ENCODE measurements around the gene MLXIPL.
"Not testable (repeated sequence)": the region's sequence is repeated elsewhere in the genome, so short reads cannot be mapped to it uniquely, and the experiment has no call there.

The MLXIPL gene

GRCh38 chr7:73645643-73646174 lies 21.4 kb upstream of the MLXIPL start:
- no peak for DNase-seq (ENCODE audit: low read depth in 2 of 2)

- DNase-seq (ENCODE audit: low read depth in 2 of 2): no peak
These were observed 20.5 kb upstream of the MLXIPL start for GRCh38 chr7:73644688-73645286.

DNA sequence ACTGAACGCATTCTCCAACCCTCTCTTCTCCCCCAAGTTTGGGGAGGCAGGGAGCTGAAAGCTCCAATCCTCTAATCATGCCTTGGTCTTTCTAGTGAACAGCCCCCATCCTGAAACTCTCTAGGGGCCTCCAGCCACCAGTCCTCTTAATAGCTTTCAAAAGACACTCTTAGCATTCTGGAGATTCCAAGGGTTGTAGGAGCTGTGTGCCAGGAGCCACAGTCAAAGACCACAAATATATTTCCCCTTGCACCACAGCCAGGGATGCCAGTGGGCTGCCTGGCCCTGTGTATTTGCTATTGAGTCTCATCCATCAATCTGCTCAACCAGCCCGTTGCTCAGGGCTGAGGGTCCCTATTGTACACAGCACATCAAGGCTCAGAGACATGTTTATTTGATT lies 18.5 kb upstream of the MLXIPL start:
- no peak for DNase-seq (ENCODE audit: low read depth in 2 of 2)

DNA sequence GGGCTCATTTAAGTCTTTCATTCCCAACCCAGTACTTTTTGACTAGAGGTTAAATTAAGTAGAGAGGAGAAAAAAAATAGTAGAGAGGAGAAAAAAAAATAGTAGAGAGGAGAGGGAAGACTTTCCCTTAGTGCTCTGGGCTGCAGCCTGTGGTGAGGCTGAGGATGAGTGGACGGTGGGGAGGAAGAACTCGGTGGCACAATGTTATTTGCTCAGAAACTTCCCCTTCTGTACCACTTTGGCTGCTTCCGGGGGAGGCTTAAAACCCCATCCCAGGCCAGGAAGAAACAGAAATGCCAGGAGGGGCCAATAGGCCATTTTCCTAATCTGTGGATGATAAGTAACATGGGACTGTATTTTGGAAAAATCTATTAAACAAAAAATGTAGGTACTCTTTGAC lies 14.6 kb upstream of the MLXIPL start:
- no peak for DNase-seq (ENCODE audit: low read depth in 2 of 2)

DNA sequence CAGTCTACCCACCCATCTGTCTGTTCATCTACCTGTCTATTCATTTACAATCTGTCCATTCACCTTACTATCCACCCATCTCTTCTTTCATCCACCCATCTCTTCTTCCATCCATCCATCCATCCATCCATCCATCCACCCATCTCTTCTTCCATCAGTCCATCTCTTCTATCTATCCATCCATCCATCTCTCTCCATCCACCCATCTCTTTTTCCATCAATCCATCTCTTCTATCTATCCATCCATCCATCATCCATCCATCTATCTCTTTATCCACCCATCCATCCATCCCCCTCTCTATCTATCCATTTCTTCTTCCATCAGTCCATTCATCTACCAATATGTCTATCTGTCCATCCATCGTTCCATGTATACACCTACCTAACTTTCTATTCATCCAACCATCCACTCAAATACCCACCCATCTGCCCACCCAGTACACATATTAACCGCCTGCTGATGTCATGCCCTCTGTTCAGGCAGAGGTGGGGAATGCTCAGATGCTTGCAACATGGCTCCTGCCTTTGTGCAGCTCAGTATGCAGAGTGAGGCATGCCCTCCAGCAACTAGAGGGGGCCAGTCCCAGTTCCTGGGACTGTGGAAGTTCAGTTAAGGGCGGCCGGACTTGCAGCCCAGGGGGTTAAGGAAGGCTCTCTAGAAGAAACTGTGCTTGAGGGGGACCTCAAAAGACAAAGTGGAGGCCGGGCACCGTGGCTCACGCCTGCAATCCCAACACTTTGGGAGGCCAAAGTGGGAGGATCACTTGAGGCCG lies 11.3 kb upstream of the MLXIPL start:
- DNase-seq (ENCODE audit: low read depth in 2 of 2): no peak

DNA sequence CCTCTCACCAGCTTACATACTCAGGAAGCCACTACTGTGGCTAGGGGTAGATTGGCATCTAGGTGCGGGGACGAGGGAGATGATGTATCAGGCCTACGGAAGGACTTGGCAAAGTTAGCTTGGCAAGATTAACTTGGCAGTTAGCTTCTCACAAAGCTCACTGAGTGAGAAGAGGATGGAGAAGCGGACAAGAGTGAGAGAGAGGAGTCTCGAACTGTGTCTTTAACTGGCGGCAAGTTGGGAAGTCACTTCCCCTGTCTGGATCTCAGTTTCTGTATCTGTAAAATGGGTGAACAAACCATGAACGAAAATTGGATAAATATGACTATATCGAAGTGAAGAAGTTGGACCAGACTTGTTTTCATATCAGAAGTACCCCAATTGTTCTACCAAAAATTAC lies 9.5 kb upstream of the MLXIPL start:
- DNase-seq (ENCODE audit: low read depth in 2 of 2): no peak

GRCh38 chr7:73633323-73633722 lies 9.0 kb upstream of the MLXIPL start:
- DNase-seq (ENCODE audit: low read depth in 2 of 2): no peak

- no peak for DNase-seq (ENCODE audit: low read depth in 2 of 2)
These were observed 7.2 kb upstream of the MLXIPL start for GRCh38 chr7:73631558-73631957.

- no peak for DNase-seq (ENCODE audit: low read depth in 2 of 2)
These were observed 4.2 kb upstream of the MLXIPL start for GRCh38 chr7:73628504-73628903.

DNA sequence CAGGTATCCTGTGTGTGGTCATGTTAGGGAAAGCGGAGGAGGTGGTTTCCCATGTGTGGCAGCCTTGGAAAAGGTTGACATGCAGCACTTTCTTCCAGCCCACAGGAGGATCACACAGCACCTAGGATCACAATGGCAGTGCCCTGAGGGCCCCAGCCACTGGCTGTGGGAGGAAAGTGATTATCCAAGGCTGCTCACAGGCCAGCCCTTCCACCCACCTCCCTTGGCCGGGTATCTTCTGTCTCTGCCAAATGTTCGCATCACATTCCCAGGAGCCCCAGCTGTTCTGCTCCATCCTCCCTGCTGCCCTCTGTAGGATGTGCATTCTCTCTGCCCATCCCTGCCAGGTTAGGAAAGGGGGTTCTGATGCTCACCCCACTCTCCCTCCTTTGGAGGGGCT lies 2.5 kb upstream of the MLXIPL start:
- no peak for DNase-seq (ENCODE audit: low read depth in 2 of 2)

DNA sequence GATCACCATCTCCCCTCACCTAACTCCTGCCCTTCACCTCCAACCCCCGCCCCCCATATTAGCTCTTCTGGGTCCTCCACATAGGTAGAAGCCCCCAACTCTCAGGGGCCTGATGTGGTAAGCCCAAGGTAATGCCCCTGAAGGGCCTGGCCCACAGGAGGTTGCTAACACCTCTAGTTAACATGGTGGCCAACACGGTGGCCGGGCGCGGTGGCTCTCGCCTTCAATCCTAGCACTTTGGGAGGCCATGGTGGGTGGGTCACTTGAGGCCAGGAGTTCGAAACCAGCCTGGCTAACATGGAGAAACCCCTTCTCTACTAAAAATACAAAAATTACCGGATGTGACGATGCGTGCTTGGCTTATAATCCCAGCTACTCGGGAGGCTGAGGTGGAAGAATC lies 954 bp upstream of the MLXIPL start:
- no peak for DNase-seq (ENCODE audit: low read depth in 2 of 2)

DNA sequence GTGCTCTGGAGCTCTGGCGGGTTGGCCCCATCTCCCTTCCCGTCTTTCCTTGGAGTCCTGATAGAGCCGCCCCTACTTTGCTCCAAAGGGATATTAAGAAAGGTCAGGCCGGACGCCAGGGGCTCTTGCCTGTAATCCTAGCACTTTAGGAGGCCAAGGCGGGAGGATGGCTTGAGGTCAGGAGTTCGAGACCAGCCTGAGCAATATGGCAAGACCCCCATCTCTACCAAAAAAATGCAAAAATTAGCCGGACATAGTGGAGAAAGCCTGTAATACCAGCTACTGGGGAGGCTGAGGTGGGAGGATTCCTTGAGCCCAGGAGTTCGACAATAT lies 313 bp upstream of the MLXIPL start:
- DNase-seq (ENCODE audit: low read depth in 2 of 2): no peak

DNA sequence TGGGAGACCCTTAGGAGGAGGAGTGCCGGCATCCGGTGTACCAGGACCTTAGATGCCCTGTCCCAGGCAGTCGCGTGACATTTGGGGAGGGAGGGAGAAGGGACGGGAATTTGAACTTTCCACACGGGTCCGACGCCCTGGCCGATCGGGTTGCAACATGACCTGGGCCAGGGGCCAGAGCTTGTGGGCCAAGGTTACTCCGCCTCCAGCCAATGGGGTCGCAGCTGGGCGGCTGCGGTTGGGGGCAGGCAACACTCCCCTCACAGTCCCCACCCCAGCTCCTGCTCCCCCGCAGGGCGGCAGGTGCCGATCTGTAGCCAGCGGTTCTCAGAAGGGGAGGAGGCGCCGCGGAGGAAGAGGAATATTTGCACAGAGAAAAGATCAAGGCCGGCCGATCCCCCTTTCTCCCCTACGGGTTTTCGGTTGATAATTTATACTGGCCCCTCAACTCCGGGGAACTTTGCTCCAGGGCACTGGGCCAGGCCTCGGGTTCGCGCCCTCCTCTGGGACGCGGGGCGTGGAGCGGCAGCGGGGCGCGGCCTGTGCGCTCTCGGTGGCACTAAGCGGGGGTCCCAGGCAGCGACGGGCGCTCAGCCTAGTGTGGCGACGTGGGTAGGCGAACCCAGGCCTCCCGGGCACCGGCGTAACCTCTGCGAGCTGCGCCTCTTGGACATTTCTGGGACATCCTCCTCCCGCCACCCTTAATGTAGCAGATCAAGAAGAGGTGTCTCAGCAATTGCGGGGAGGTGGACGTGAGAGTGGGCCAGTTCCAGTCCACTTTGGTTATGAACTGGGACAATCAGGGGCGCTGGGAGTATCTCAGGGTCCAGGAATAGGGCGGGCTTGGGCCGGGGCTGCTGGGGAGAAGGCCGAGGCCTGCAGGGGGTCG lies 1.2 kb downstream of the MLXIPL start:
- no peak for DNase-seq (ENCODE audit: low read depth in 2 of 2)

- no peak for DNase-seq (ENCODE audit: low read depth in 2 of 2)
These were observed 1.8 kb downstream of the MLXIPL start for GRCh38 chr7:73622527-73622908.

GRCh38 chr7:73621168-73622063 lies 2.9 kb downstream of the MLXIPL start:
- DNase-seq (ENCODE audit: low read depth in 2 of 2): no peak

GRCh38 chr7:73619394-73619793 lies 4.9 kb downstream of the MLXIPL start:
- not testable (repeated sequence) for DNase-seq (ENCODE audit: low read depth in 2 of 2)

DNA sequence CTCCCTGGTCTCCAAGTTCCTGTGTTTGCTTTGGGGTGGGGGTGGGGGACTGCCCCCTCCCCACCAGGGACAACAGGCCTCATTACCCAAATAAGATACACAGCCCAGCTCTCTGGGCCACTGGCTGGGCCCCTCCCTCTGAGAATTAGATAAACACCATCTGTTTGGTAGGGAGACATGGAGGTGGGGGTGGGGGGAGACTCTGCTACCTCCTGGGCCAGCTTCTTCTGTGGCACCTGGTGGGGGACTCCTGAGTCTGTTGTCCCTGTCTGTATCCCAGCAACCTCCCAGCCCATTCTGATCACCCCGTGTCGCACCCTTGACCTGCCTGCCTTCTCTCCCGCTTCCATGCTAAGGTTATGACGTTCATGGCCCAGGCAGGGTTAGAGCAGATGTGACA lies 5.8 kb downstream of the MLXIPL start:
- DNase-seq (ENCODE audit: low read depth in 2 of 2): no peak

GRCh38 chr7:73617520-73617919 lies 6.8 kb downstream of the MLXIPL start:
- DNase-seq (ENCODE audit: low read depth in 2 of 2): not testable (repeated sequence)

- no peak for DNase-seq (ENCODE audit: low read depth in 2 of 2)
These were observed 8.4 kb downstream of the MLXIPL start for GRCh38 chr7:73615886-73616285.

GRCh38 chr7:73614937-73615336 lies 9.4 kb downstream of the MLXIPL start:
- not testable (repeated sequence) for DNase-seq (ENCODE audit: low read depth in 2 of 2)

GRCh38 chr7:73613954-73614735 lies 10.2 kb downstream of the MLXIPL start:
- DNase-seq (ENCODE audit: low read depth in 2 of 2): no peak

Measured in stimulated activated CD8-positive, alpha-beta memory T cell treated with anti-CD3 and anti-CD28 coated beads, Interleukin-15, amount 100 ng/mL, for 48 hours (primary cell).